GM18508 (cell line): Measurements from ENCODE around the gene DUSP22.
"Not testable (repeated sequence)": the region's sequence is repeated elsewhere in the genome, so short reads cannot be mapped to it uniquely, and the experiment has no call there.

Source experiments
- ATAC-seq: cut with Tn5 transposase; IDR thresholded peaks from one replicate; pipeline ENCODE4 v1.9.1; 2021; ENCODE audit warnings: moderate number of reproducible peaks; ENCODE audit not compliant: insufficient read depth, unreplicated experiment

DUSP22 gene

GRCh38 chr6:322940-323729 lies 30.8 kb downstream of the DUSP22 start:
- no peak for ATAC-seq

- no peak for ATAC-seq
Measured at GRCh38 chr6:323730-324088, 31.4 kb downstream of the DUSP22 start.

- no peak for ATAC-seq
Measured at GRCh38 chr6:324116-324728, 31.9 kb downstream of the DUSP22 start.

- ATAC-seq: no peak
Measured at GRCh38 chr6:324729-325125, 32.4 kb downstream of the DUSP22 start.

- ATAC-seq: not testable (repeated sequence)
Measured at GRCh38 chr6:325161-325860, 33.0 kb downstream of the DUSP22 start.

GRCh38 chr6:326066-326465 lies 33.8 kb downstream of the DUSP22 start:
- not testable (repeated sequence) for ATAC-seq

GRCh38 chr6:326896-327537 lies 34.7 kb downstream of the DUSP22 start:
- no peak for ATAC-seq

- no peak for ATAC-seq
Measured at GRCh38 chr6:327538-328116, 35.3 kb downstream of the DUSP22 start.

GRCh38 chr6:328136-328670 lies 35.9 kb downstream of the DUSP22 start:
- peak; percentile 54 for ATAC-seq

GRCh38 chr6:328924-329323 lies 36.6 kb downstream of the DUSP22 start:
- ATAC-seq: no peak

- ATAC-seq: no peak
Measured at GRCh38 chr6:329888-330691, 37.8 kb downstream of the DUSP22 start.

GRCh38 chr6:330948-331347 lies 38.7 kb downstream of the DUSP22 start:
- ATAC-seq: no peak

GRCh38 chr6:331622-332521 lies 39.6 kb downstream of the DUSP22 start:
- ATAC-seq: peak; percentile 50

GRCh38 chr6:332671-333070 lies 40.4 kb downstream of the DUSP22 start:
- no peak for ATAC-seq

GRCh38 chr6:333379-334002 lies 41.2 kb downstream of the DUSP22 start:
- ATAC-seq: no peak

- no peak for ATAC-seq
Measured at GRCh38 chr6:334536-335510, 42.5 kb downstream of the DUSP22 start.

GRCh38 chr6:335572-335971 lies 43.3 kb downstream of the DUSP22 start:
- ATAC-seq: no peak
